ENCODE data around the gene PPP2R5A.
"Not testable (repeated sequence)": the region's sequence is repeated elsewhere in the genome, so short reads cannot be mapped to it uniquely, and the experiment has no call there.

The PPP2R5A gene

DNA sequence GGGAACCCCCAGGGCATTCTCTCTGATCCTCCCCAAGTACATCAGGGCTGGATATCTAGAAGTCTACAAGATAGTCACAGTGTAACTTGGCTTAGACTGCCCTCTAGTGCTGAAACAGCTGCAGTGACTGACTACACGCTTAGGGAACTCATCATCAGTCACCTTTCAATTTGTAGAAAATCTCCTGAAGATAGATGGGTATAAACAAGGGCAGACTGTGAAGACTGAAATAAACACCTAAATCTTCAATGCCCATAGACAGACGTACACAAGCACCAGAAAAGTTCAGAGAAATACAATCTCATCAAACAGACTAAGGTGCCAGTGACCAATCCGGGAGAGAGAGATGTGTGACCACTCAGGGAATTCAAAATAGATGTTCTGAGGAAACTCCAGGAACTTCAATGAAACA lies 82.9 kb downstream of the PPP2R5A start:
- H3K4me1 ChIP-seq = no peaks in the 10 kb centered on the region
- no peak overlapping the region for H3K4me3 ChIP-seq
- no peak overlapping the region for H3K9ac ChIP-seq
- H3K27ac ChIP-seq = no peak overlapping the region
- no peak overlapping the region for H3K4me2 ChIP-seq
- peaks cover 11% of the 10 kb centered on the region for H4K20me1 ChIP-seq
- H3K9me3 ChIP-seq = peaks cover 12% of the 10 kb centered on the region
- TF ChIP-seq Cebpa-rat (IDR thresholded peaks at IDR 0.05) = no peak
- peaks cover 97% of the 10 kb centered on the region for H3K36me3 ChIP-seq
- no peaks in the 10 kb centered on the region for H3K27me3 ChIP-seq

- H3K4me3 ChIP-seq = no peak overlapping the region
Observed at GRCh38 chr1:212375986-212376385, 90.8 kb downstream of the PPP2R5A start.

DNA sequence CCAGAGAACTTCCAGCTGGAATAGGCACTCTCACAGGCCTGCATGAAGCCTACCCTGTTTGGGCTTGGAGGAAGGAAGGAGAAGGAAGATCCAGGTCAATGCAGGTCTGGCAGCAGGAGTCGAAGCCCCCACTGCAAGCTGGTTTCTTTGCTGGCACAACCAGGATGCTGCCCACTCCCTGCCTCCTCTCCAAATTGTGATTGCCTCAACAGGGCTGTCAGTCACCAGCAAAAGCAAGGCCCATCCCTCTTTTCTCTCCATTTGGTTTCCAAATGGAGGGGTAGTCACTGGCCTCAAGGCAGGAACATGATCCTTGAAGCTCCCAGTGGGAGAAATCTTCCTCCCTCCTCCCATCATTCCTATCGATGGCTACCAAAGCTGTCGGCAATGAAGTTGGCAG lies 92.4 kb downstream of the PPP2R5A start:
- Histone ChIP-seq H3K4me1 (no peaks in the 10 kb centered on the region), H3K36me3 (peaks cover 97% of the 10 kb centered on the region), H3K4me2 (no peak overlapping the region), H3K27ac (no peak overlapping the region), H3K9me3 (peaks cover 11% of the 10 kb centered on the region), H3K4me3 (no peak overlapping the region), H3K27me3 (no peaks in the 10 kb centered on the region), H4K20me1 (peaks cover 6% of the 10 kb centered on the region), H3K9ac (no peak overlapping the region)
- TF ChIP-seq Cebpa-rat (IDR thresholded peaks at IDR 0.05) = no peak

More at GRCh38 chr1:212375986-212376385, 90.8 kb downstream of the PPP2R5A start:
- peaks cover 6% of the 10 kb centered on the region; the same call in 1 of the 2 replicates for H4K20me1 ChIP-seq
- no peaks in the 10 kb centered on the region for H3K27me3 ChIP-seq
- no peaks in the 10 kb centered on the region for H3K4me1 ChIP-seq
- H3K9ac ChIP-seq = no peak overlapping the region
- H3K9me3 ChIP-seq = peaks cover 11% of the 10 kb centered on the region
- H3K36me3 ChIP-seq = peaks cover 95% of the 10 kb centered on the region
- no peak for TF ChIP-seq Cebpa-rat (IDR thresholded peaks at IDR 0.05)
- H3K27ac ChIP-seq = no peak overlapping the region
- no peak overlapping the region for H3K4me2 ChIP-seq

DNA sequence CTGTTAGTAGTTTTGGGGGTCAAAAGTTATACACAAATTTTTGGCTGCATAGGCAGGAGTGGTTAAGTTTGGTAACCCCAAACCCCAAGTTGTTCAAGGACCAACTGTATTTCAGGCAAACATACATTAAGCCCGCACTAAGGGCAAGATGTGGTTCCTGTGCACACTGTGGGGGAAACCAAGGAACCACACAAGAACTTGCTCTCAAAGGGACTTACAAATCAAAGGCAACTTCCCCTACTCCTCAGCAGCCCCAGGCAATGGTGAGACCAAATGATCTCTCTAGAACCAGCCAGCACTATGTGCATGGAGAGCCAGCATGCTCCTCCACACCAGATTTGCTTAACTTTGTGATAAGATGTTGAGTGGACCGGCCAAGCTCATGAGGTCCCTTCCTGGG lies 94.2 kb downstream of the PPP2R5A start:
- Histone ChIP-seq H3K9me3 (no peaks in the 10 kb centered on the region), H3K9ac (no peak overlapping the region), H3K36me3 (peaks cover 97% of the 10 kb centered on the region), H4K20me1 (peaks cover 6% of the 10 kb centered on the region), H3K4me2 (no peak overlapping the region), H3K27ac (no peak overlapping the region), H3K4me3 (no peak overlapping the region), H3K4me1 (no peaks in the 10 kb centered on the region), H3K27me3 (no peaks in the 10 kb centered on the region)
- no peak for TF ChIP-seq Cebpa-rat (IDR thresholded peaks at IDR 0.05)

GRCh38 chr1:212381397-212382035 lies 96.3 kb downstream of the PPP2R5A start:
- H3K4me3 ChIP-seq = no peak overlapping the region
- no peak overlapping the region for H3K4me2 ChIP-seq
- peaks cover 22% of the 10 kb centered on the region for H4K20me1 ChIP-seq
- TF ChIP-seq Cebpa-rat (IDR thresholded peaks at IDR 0.05) = no peak
- peaks cover 99% of the 10 kb centered on the region for H3K36me3 ChIP-seq
- no peaks in the 10 kb centered on the region for H3K4me1 ChIP-seq
- H3K9ac ChIP-seq = no peak overlapping the region
- H3K27me3 ChIP-seq = no peaks in the 10 kb centered on the region
- no peak overlapping the region for H3K27ac ChIP-seq
- H3K9me3 ChIP-seq = no peaks in the 10 kb centered on the region

GRCh38 chr1:212386029-212386428 lies 100.8 kb downstream of the PPP2R5A start:
- H3K4me1 ChIP-seq = no peaks in the 10 kb centered on the region
- no peak for TF ChIP-seq Cebpa-rat (IDR thresholded peaks at IDR 0.05)
- H3K36me3 ChIP-seq = peaks cover 100% of the 10 kb centered on the region
- no peak overlapping the region for H3K9ac ChIP-seq
- no peak overlapping the region for H3K27ac ChIP-seq
- H3K4me3 ChIP-seq = no peak overlapping the region
- peaks cover 39% of the 10 kb centered on the region; the same call in 1 of the 2 replicates for H4K20me1 ChIP-seq
- peaks cover 25% of the 10 kb centered on the region for H3K9me3 ChIP-seq
- H3K4me2 ChIP-seq = no peak overlapping the region
- H3K27me3 ChIP-seq = no peaks in the 10 kb centered on the region

DNA sequence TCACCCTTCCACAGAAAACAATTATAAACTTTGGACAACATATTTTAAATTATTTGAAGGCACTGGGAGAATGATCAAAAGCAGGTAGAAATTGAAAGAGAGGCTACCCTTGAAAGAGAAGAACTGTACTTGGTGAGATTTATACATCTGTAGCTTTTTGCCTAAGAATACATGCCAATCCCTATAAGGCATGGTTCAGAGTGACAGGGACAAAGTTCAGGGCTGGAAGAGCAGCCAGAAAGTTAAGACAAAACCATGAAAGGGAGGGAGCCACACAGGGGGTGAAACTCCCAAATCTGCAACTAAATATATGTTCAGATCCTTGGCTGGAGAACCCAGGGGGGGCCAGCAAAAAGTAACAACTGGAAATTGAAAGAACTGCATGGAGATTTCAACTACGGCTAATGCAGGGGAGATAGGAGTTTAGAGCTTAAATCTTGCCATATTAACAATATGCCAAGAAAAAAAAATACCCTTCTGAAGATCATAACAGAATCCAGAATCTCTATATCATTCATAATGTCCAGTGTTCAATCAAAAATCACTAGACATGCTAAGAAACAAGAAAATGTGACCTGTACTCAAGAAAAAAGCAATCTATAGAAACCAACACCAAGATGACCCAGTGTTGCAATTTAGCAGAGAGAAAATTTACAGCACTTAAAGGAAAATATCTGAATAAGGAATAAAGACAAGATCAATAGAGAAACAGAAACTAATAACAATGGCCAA lies 103.9 kb downstream of the PPP2R5A start:
- Histone ChIP-seq H3K9ac (no peak overlapping the region), H3K27ac (no peak overlapping the region)
- TF ChIP-seq Cebpa-rat (IDR thresholded peaks at IDR 0.05) = no peak

GRCh38 chr1:212395678-212396437 lies 110.6 kb downstream of the PPP2R5A start:
- not testable (repeated sequence) for H3K4me3 ChIP-seq, H3K27me3 ChIP-seq, H3K4me1 ChIP-seq, H3K4me2 ChIP-seq, H3K9ac ChIP-seq, H3K27ac ChIP-seq
- peaks cover 18% of the 10 kb centered on the region for H4K20me1 ChIP-seq
- H3K9me3 ChIP-seq = peaks cover 58% of the 10 kb centered on the region
- H3K36me3 ChIP-seq = peaks cover 64% of the 10 kb centered on the region

More for the DNA sequence above, 103.9 kb downstream of the PPP2R5A start:
- H3K4me3 ChIP-seq = no peak overlapping the region
- peaks cover 80% of the 10 kb centered on the region for H3K36me3 ChIP-seq
- peaks cover 34% of the 10 kb centered on the region for H3K9me3 ChIP-seq
- H3K4me1 ChIP-seq = no peaks in the 10 kb centered on the region
- H4K20me1 ChIP-seq = peaks cover 39% of the 10 kb centered on the region; the same call in 1 of the 2 replicates
- no peak overlapping the region for H3K4me2 ChIP-seq
- H3K27me3 ChIP-seq = no peaks in the 10 kb centered on the region

DNA sequence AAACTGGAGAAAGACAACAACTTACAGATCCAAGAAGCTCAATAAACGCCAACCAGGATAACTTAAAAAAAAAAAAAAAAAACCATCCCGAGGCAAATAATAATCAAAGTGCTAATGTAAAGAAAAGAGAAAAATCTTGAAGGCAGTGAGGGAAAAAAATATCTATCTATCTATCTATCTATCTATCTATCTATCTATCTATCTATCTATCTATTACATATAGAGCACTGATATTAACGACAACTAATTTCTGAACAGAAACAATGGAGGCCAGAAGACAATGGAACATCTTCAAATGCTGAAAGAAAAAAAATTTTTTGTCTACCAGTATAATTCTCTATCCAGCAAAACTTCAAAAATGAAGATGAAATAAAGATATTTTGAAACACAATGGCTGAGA lies 111.4 kb downstream of the PPP2R5A start:
- peaks cover 50% of the 10 kb centered on the region for H3K9me3 ChIP-seq
- H3K9ac ChIP-seq = no peak overlapping the region

DNA sequence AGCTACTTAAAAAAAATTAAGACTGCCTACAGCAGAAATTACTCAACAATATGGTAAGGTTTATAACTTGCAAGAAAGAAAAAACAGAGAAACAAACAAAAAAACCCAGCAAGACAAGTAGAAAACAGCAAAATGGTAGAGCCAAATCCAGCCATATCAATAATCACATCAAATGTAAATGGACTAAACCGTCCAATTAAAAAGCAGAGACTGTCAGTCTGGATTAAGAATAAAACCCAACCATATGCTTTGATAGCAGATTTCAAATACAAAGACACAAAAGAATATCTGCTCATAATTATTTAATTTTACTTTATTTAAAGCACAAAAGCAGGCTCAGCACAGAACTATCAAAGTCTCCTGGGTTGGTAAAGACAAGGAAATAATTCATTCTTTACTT lies 112.0 kb downstream of the PPP2R5A start:
- H3K9ac ChIP-seq = no peak overlapping the region
- H3K4me1 ChIP-seq = no peaks in the 10 kb centered on the region
- peaks cover 57% of the 10 kb centered on the region for H3K36me3 ChIP-seq
- no peaks in the 10 kb centered on the region for H3K27me3 ChIP-seq
- H3K27ac ChIP-seq = no peak overlapping the region
- no peak overlapping the region for H3K4me3 ChIP-seq
- H3K9me3 ChIP-seq = peaks cover 47% of the 10 kb centered on the region
- H4K20me1 ChIP-seq = peaks cover 23% of the 10 kb centered on the region
- H3K4me2 ChIP-seq = no peak overlapping the region
- no peak for TF ChIP-seq Cebpa-rat (IDR thresholded peaks at IDR 0.05)

More for the DNA sequence above, 111.4 kb downstream of the PPP2R5A start:
- no peaks in the 10 kb centered on the region for H3K4me1 ChIP-seq
- H3K36me3 ChIP-seq = peaks cover 57% of the 10 kb centered on the region
- H3K4me2 ChIP-seq = no peak overlapping the region
- no peak for TF ChIP-seq Cebpa-rat (IDR thresholded peaks at IDR 0.05)
- H3K4me3 ChIP-seq = no peak overlapping the region
- peaks cover 23% of the 10 kb centered on the region for H4K20me1 ChIP-seq
- no peak overlapping the region for H3K27ac ChIP-seq
- H3K27me3 ChIP-seq = no peaks in the 10 kb centered on the region

Data from BLaER1 (cell line).